GM12878 (cell line): ENCODE data around the gene UIMC1. TPM values are rescaled to one million over a fixed set of nuclear protein-coding genes. Genes with fewer than 3 reads are reported as not detected.

Experiments used
- ATAC-seq: fragments of 200-7000 bp; cut with Tn5 transposase; 3 replicates; pipeline ENCODE4 v1.9.1; 2020; ENCODE audit warnings: mild to moderate bottlenecking, moderate library complexity
- BruUV-seq: library from RNA; stranded (reverse); fragments of 400-500 nt; replicated peaks from 2 replicates; lab custom pipeline; 2021; lab: Mats Ljungman, UMichigan
- CTCF ChIA-PET: fragments of 300-600 bp; sonication (Branson Sonifier 250); formaldehyde crosslinking; extraction: SDS; loops from one replicate; lab custom pipeline; 2021; ENCODE audit warnings: inconsistent platforms; lab: Yijun Ruan, JAX
- POLR2A ChIA-PET: fragments of 350-600 bp; formaldehyde crosslinking; extraction: SDS; loops from one replicate; lab custom pipeline; 2021; ENCODE audit warnings: inconsistent platforms; lab: Charles Lee
- RAD21 ChIA-PET: fragments of 300-600 bp; sonication (Branson Sonifier 250); formaldehyde crosslinking; loops from one replicate; lab custom pipeline; 2023; ENCODE audit warnings: antibody characterized with exemption; ENCODE audit not compliant: unreplicated experiment; lab: Charles Lee
- SMC1A ChIA-PET: fragments of 300-600 bp; sonication (Branson Sonifier 250); formaldehyde crosslinking; loops from one replicate; lab custom pipeline; 2023; ENCODE audit not compliant: unreplicated experiment, uncharacterized antibody; lab: Charles Lee
- DNase-seq: peaks from one replicate; pipeline ENCODE4 v3.0.0-alpha.2; 2011; ENCODE audit warnings: low read depth, low spot score
- FAIRE-seq: peaks from 3 replicates; lab custom pipeline; 2011; peaks lifted over from hg19 to GRCh38; lab: Jason Lieb, UNC
- H2AFZ ChIP-seq: 2 replicates; pipeline ENCODE4 v1.6.0; 2011; ENCODE audit warnings: low read depth, low read length, control low read depth; ENCODE audit not compliant: control insufficient read depth
- H3K27ac ChIP-seq: 2 replicates; pipeline ENCODE4 v1.5.1; 2011; ENCODE audit warnings: control low read depth; ENCODE audit not compliant: control insufficient read depth, insufficient read depth
- H3K27me3 ChIP-seq, 2 experiments: replicated peaks in 1 of 2; 2 replicates each; pipeline versions ENCODE4 v1.6.0 to v1.6.1; 2011; ENCODE audit warnings: low read length in 1 of 2; ENCODE audit not compliant: control insufficient read depth in 2 of 2, insufficient read depth in 2 of 2
- H3K36me3 ChIP-seq, 2 experiments: 2 replicates each; pipeline ENCODE4 v1.5.1; 2011; ENCODE audit warnings: low read length in 1 of 2; ENCODE audit not compliant: control insufficient read depth in 2 of 2, insufficient read depth in 2 of 2
- H3K4me1 ChIP-seq: 2 replicates; pipeline ENCODE4 v1.6.1; 2011; ENCODE audit warnings: mild to moderate bottlenecking, low read length, moderate library complexity, mixed read lengths; ENCODE audit not compliant: control insufficient read depth, insufficient read depth
- H3K4me2 ChIP-seq: 2 replicates; pipeline ENCODE4 v1.6.0; 2011; ENCODE audit warnings: control low read depth; ENCODE audit not compliant: control insufficient read depth, insufficient read depth
- H3K4me3 ChIP-seq: fragments of 200-600 bp; sonication (generic); 2 replicates; pipeline ENCODE4 v1.5.1; 2016
- H3K79me2 ChIP-seq: 2 replicates; pipeline ENCODE4 v1.6.0; 2011; ENCODE audit warnings: low read length; ENCODE audit not compliant: control insufficient read depth, insufficient read depth
- H3K9ac ChIP-seq: 2 replicates; pipeline ENCODE4 v1.8.0; 2011; ENCODE audit warnings: low read length, control low read depth, mixed read lengths; ENCODE audit not compliant: control insufficient read depth, insufficient read depth
- H3K9me3 ChIP-seq: replicated peaks from 3 replicates; pipeline ENCODE4 v1.5.1; 2011; ENCODE audit warnings: mild to moderate bottlenecking, low read length; ENCODE audit not compliant: control insufficient read depth, insufficient read depth
- H4K20me1 ChIP-seq: 2 replicates; pipeline ENCODE4 v1.6.0; 2011; ENCODE audit not compliant: control insufficient read depth, insufficient read depth
- CBFB ChIP-seq: IDR thresholded peaks from 2 replicates; pipeline ENCODE4 v1.6.1; 2016; ENCODE audit warnings: antibody characterized with exemption, low read depth
- CREM ChIP-seq: IDR thresholded peaks from 2 replicates; pipeline ENCODE4 v1.6.1; 2014; ENCODE audit warnings: antibody characterized with exemption, low read depth
- EED ChIP-seq: sonication (generic); IDR thresholded peaks from 2 replicates; pipeline ENCODE4 v1.6.1; 2016; ENCODE audit warnings: antibody characterized with exemption, low read depth
- FOXK2 ChIP-seq: fragments of 450-650 bp; IDR thresholded peaks from 2 replicates; pipeline ENCODE4 v1.6.1; 2017; ENCODE audit warnings: mild to moderate bottlenecking, moderate library complexity
- JUNB ChIP-seq: IDR thresholded peaks from 2 replicates; pipeline ENCODE4 v1.6.1; 2016; ENCODE audit warnings: antibody characterized with exemption, mild to moderate bottlenecking
- PAX5 ChIP-seq: IDR thresholded peaks from 2 replicates; pipeline ENCODE4 v1.6.1; 2011; ENCODE audit warnings: low read depth, low read length, borderline replicate concordance
- RAD21 ChIP-seq: IDR thresholded peaks from 2 replicates; pipeline ENCODE4 v1.6.1; 2011; ENCODE audit warnings: mild to moderate bottlenecking, low read depth, low read length, moderate library complexity; ENCODE audit not compliant: insufficient read depth
- RELA ChIP-seq: fragments of 450-650 bp; IDR thresholded peaks from 2 replicates; pipeline ENCODE4 v1.8.0; 2014; ENCODE audit warnings: borderline replicate concordance; ENCODE audit not compliant: partially characterized antibody
- SRF ChIP-seq, 2 experiments: IDR thresholded peaks; 2 replicates each; pipeline ENCODE4 v1.6.1; 2011; ENCODE audit warnings: low read depth in 2 of 2, low read length in 2 of 2, mild to moderate bottlenecking in 1 of 2, moderate library complexity in 1 of 2
- STAT3 ChIP-seq: IDR thresholded peaks from 2 replicates; pipeline ENCODE4 v1.6.1; 2011; ENCODE audit warnings: low read depth, low read length, improper control_type of control experiment
- SUPT20H ChIP-seq: IDR thresholded peaks from 2 replicates; pipeline ENCODE4 v1.6.1; 2011; ENCODE audit warnings: low read depth, mild to moderate bottlenecking, low read length, moderate library complexity, borderline replicate concordance; ENCODE audit not compliant: control insufficient read depth
- ZNF384 ChIP-seq: IDR thresholded peaks from 2 replicates; pipeline ENCODE4 v1.6.1; 2012; ENCODE audit warnings: low read depth, mild to moderate bottlenecking, low read length, improper control_type of control experiment, borderline replicate concordance
- WGBS: methylation state at CpG from one replicate; pipeline ENCODE4 v1.1.6; 2016; ENCODE audit warnings: low lambda C conversion rate; ENCODE audit not compliant: insufficient replicate concordance, insufficient coverage; ENCODE audit errors: missing lambda C conversion rate; 5-methylcytosine and 5-hydroxymethylcytosine counted together
- in situ Hi-C: fragments of 300-500 bp; cut with MboI; formaldehyde crosslinking; loops from 9 replicates; pipeline ENCODE4 v1.14.3; 2018; ENCODE audit warnings: mixed read lengths
- intact Hi-C: fragments of 100-400 bp; cut with micrococcal nuclease; formaldehyde crosslinking; loops from one replicate; pipeline ENCODE4 v1.14.2; 2022; ENCODE audit not compliant: unreplicated experiment
- polyA plus RNA-seq, 11 experiments: library from polyadenylated mRNA; depleted of rRNA in 4 of 11; unstranded in 6 of 11; stranded (reverse) in 5 of 11; fragments of >200 nt; fragmentation: Nextera tagmentation in 4 of 11; fragmentation: Illumina TruSeq in 1 of 11; extraction: Ambion mirVana in 4 of 11; extraction: Trizol in 1 of 11; gene quantifications; 1 replicate in 1 of 11; 2 replicates in 10 of 11; pipeline versions ENCODE4 v1.2.1 to v1.2.3, GENCODE V29; 2011 to 2016; ENCODE audit warnings: inconsistent platforms in 2 of 11, missing spikeins in 2 of 11, low read depth in 1 of 11
- total RNA-seq, 4 experiments: library from RNA; depleted of rRNA in 3 of 4; stranded (reverse); fragments of >200 nt in 3 of 4; fragmentation: Illumina TruSeq in 1 of 4; extraction: Trizol in 1 of 4; gene quantifications; 2 replicates each; pipeline versions ENCODE4 v1.2.1 to v1.2.3, GENCODE V29; 2013 to 2021
- TF ChIP-seq, protein P1 (sequence below): fragments of 450-650 bp; IDR thresholded peaks from 2 replicates; pipeline ENCODE4 v1.6.1; 2017; ENCODE audit warnings: mild to moderate bottlenecking, low read depth, inconsistent platforms; ENCODE audit not compliant: poor library complexity, severe bottlenecking
- TF ChIP-seq, protein P2 (sequence below): fragments of 450-650 bp; IDR thresholded peaks from 2 replicates; pipeline ENCODE4 v1.6.1; 2017; ENCODE audit warnings: borderline replicate concordance
- TF ChIP-seq, protein P3 (sequence below): IDR thresholded peaks from 2 replicates; pipeline ENCODE4 v1.6.1; 2012; ENCODE audit warnings: low read depth, low read length, improper control_type of control experiment

Gene UIMC1
- total and polyA plus RNA-seq, 10 of the 15 experiments (the other 5 are each of a cell fraction or from before 2014, with no cell fraction given), result 16.2 to 51.4 (median 32.7) TPM

DNA sequence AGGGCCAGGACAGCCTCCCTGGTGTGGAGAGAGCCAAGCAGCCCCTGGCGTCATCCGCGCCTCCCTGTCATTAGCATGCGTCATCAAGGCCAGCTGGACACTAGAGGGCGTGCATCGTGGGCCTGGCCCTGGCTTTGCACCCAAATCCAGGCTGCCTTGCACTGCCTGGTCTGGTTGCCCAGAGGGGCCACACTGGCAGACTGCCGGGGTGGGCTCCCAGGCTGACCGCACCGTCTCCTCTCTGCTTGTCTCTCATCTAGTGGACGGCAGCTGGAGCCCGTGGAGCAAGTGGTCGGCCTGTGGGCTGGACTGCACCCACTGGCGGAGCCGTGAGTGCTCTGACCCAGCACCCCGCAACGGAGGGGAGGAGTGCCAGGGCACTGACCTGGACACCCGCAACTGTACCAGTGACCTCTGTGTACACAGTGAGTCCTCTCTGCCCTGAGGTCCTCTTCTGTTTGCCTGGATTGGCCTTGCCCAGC is 136.4 kb downstream of the UIMC1 start:
- no peak overlapping the region for H2AFZ ChIP-seq
- FAIRE-seq (no peak), DNase-seq (no peak), ATAC-seq (no peak)
- SMC1A ChIA-PET, result no interaction called here
- H4K20me1 ChIP-seq, result no peaks in the 10 kb centered on the region
- no peak overlapping the region for H3K9ac ChIP-seq
- 86% methylated on average over 16 of the region's 17 CpGs for WGBS
- no peaks in the 10 kb centered on the region for H3K79me2 ChIP-seq
- POLR2A ChIA-PET, result no interaction called here
- TF ChIP-seq STAT3, result no peak
- TF ChIP-seq CBFB, result no peak
- TF ChIP-seq RAD21, result no peak
- no peak for TF ChIP-seq ZNF384
- no peak for TF ChIP-seq FOXK2
- TF ChIP-seq SUPT20H, result no peak
- no peak for TF ChIP-seq EED
- TF ChIP-seq CREM, result no peak
- TF ChIP-seq, protein P1, sequence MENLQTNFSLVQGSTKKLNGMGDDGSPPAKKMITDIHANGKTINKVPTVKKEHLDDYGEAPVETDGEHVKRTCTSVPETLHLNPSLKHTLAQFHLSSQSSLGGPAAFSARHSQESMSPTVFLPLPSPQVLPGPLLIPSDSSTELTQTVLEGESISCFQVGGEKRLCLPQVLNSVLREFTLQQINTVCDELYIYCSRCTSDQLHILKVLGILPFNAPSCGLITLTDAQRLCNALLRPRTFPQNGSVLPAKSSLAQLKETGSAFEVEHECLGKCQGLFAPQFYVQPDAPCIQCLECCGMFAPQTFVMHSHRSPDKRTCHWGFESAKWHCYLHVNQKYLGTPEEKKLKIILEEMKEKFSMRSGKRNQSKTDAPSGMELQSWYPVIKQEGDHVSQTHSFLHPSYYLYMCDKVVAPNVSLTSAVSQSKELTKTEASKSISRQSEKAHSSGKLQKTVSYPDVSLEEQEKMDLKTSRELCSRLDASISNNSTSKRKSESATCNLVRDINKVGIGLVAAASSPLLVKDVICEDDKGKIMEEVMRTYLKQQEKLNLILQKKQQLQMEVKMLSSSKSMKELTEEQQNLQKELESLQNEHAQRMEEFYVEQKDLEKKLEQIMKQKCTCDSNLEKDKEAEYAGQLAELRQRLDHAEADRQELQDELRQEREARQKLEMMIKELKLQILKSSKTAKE, result no peak
- TF ChIP-seq RELA, result no peak
- TF ChIP-seq, protein P2, sequence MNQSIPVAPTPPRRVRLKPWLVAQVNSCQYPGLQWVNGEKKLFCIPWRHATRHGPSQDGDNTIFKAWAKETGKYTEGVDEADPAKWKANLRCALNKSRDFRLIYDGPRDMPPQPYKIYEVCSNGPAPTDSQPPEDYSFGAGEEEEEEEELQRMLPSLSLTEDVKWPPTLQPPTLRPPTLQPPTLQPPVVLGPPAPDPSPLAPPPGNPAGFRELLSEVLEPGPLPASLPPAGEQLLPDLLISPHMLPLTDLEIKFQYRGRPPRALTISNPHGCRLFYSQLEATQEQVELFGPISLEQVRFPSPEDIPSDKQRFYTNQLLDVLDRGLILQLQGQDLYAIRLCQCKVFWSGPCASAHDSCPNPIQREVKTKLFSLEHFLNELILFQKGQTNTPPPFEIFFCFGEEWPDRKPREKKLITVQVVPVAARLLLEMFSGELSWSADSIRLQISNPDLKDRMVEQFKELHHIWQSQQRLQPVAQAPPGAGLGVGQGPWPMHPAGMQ, result no peak
- TF ChIP-seq, protein P3, sequence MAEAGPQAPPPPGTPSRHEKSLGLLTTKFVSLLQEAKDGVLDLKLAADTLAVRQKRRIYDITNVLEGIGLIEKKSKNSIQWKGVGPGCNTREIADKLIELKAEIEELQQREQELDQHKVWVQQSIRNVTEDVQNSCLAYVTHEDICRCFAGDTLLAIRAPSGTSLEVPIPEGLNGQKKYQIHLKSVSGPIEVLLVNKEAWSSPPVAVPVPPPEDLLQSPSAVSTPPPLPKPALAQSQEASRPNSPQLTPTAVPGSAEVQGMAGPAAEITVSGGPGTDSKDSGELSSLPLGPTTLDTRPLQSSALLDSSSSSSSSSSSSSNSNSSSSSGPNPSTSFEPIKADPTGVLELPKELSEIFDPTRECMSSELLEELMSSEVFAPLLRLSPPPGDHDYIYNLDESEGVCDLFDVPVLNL, result no peak
- no peak for TF ChIP-seq PAX5
- TF ChIP-seq JUNB, result no peak
- TF ChIP-seq SRF (IDR thresholded peaks at IDR 0.05; ENCODE audit: low read depth in 2 of 2, low read length in 2 of 2), result no peak
- H3K9me3 ChIP-seq, result no peaks in the 10 kb centered on the region; the same call in 2 of the 3 replicates
- RAD21 ChIA-PET, result no interaction called here
- CTCF ChIA-PET, result no interaction called here
- no peaks in the 10 kb centered on the region; a peak in 2 of 4 replicates for H3K27me3 ChIP-seq
- no TSS peak for BruUV-seq
- H3K36me3 ChIP-seq, result no peaks in the 10 kb centered on the region
- no peak overlapping the region for H3K27ac ChIP-seq
- intact Hi-C loops, result no loop called here
- in situ Hi-C loops, result no loop called here
- H3K4me1 ChIP-seq, result no peaks in the 10 kb centered on the region
- H3K4me3 ChIP-seq, result no peak overlapping the region
- H3K4me2 ChIP-seq, result no peak overlapping the region
